NOMO-1 (cell line): ENCODE data around the gene PEX5.
A peak's percentile ranks its signal among the peaks of the same experiment; 100 is the strongest.

Experiments
- DNase-seq, 2 experiments: peaks; one replicate each; lab custom pipeline; 2025; ENCODE audit not compliant: unreplicated experiment in 2 of 2; lab: John Stamatoyannopoulos, UW

Gene PEX5

GRCh38 chr12:7189398-7190267 lies at the start of gene PEX5:
TSS of gene PEX5 (plus strand) at chr12:7189686. CDS start at chr12:7190378, 692 bp downstream.
- DNase-seq, result peak; percentile 89 to 93

GRCh38 chr12:7141351-7142005 lies 48.0 kb upstream of the PEX5 start:
- DNase-seq, result no peak

- peak; percentile 25 to 36 for DNase-seq
These were observed 47.3 kb upstream of the PEX5 start for GRCh38 chr12:7142056-7142644.

GRCh38 chr12:7142809-7143465 lies 46.5 kb upstream of the PEX5 start:
- DNase-seq, result no peak

GRCh38 chr12:7143564-7143963 lies 45.9 kb upstream of the PEX5 start:
- no peak for DNase-seq

GRCh38 chr12:7144414-7145120 lies 44.9 kb upstream of the PEX5 start:
- DNase-seq, result peak; percentile 21 to 40

GRCh38 chr12:7145671-7146070 lies 43.8 kb upstream of the PEX5 start:
- no peak for DNase-seq

- DNase-seq, result no peak
These were observed 43.3 kb upstream of the PEX5 start for GRCh38 chr12:7146228-7146627.

GRCh38 chr12:7146906-7147305 lies 42.6 kb upstream of the PEX5 start:
- no peak for DNase-seq

GRCh38 chr12:7150356-7150755 lies 39.1 kb upstream of the PEX5 start:
- no peak for DNase-seq

GRCh38 chr12:7150841-7151240 lies 38.6 kb upstream of the PEX5 start:
- no peak for DNase-seq

- no peak for DNase-seq
These were observed 38.0 kb upstream of the PEX5 start for GRCh38 chr12:7151532-7151931.

GRCh38 chr12:7152818-7153217 lies 36.7 kb upstream of the PEX5 start:
- DNase-seq, result no peak

GRCh38 chr12:7154042-7154441 lies 35.4 kb upstream of the PEX5 start:
- DNase-seq, result no peak

GRCh38 chr12:7154901-7155470 lies 34.5 kb upstream of the PEX5 start:
- DNase-seq, result no peak

GRCh38 chr12:7155471-7156034 lies 33.9 kb upstream of the PEX5 start:
- no peak for DNase-seq

GRCh38 chr12:7156259-7157197 lies 33.0 kb upstream of the PEX5 start:
- no peak for DNase-seq

GRCh38 chr12:7157391-7157790 lies 32.1 kb upstream of the PEX5 start:
- no peak for DNase-seq
